Left lung (tissue), 10 donors: Measurements from ENCODE around the gene TMEM134. TPM values are rescaled to one million over a fixed set of nuclear protein-coding genes. Genes with fewer than 3 reads are reported as not detected.

Source experiments
- ATAC-seq: fragments of 200-7000 bp; cut with Tn5 transposase; one replicate; pipeline ENCODE4 v1.9.1; 2020; ENCODE audit warnings: moderate library complexity
- DNase-seq, 4 donors: peaks; one replicate each; pipeline ENCODE4 v3.0.0-alpha.2; 2013 to 2020
- H3K27ac ChIP-seq, 2 donors: fragments of 200-600 bp; sonication (generic) in 1 of 2; one replicate each; pipeline versions ENCODE4 v1.5.0 to v1.8.0; 2020 to 2021
- H3K27me3 ChIP-seq, 2 donors: fragments of 200-600 bp; sonication (generic) in 1 of 2; one replicate each; pipeline versions ENCODE4 v1.5.0 to v1.8.0; 2020 to 2021
- H3K36me3 ChIP-seq, 2 donors: fragments of 200-600 bp; sonication (generic) in 1 of 2; one replicate each; pipeline versions ENCODE4 v1.5.0 to v1.8.0; 2020 to 2021
- H3K4me1 ChIP-seq, 2 donors: fragments of 200-600 bp; one replicate each; pipeline ENCODE4 v1.8.0; 2021
- H3K4me3 ChIP-seq, 2 donors: fragments of 200-600 bp; sonication (generic) in 1 of 2; one replicate each; pipeline versions ENCODE4 v1.5.0 to v1.8.0; 2020 to 2021; ENCODE audit warnings: mild to moderate bottlenecking in 1 of 2
- H3K9me3 ChIP-seq, 2 donors: fragments of 200-600 bp; sonication (generic) in 1 of 2; one replicate each; pipeline versions ENCODE4 v1.5.0 to v1.8.0; 2020 to 2021
- CTCF ChIP-seq, 2 donors: fragments of 200-600 bp; sonication (generic) in 1 of 2; IDR thresholded peaks; one replicate each; pipeline versions ENCODE4 v1.5.0 to v1.8.0; 2021; ENCODE audit warnings: antibody characterized with exemption in 2 of 2
- intact Hi-C, 2 donors: fragments of 100-400 bp; cut with DNase I; formaldehyde crosslinking; loops; one replicate each; pipeline versions ENCODE4 v1.11.2 to v1.14.2; 2022
- polyA plus RNA-seq, 6 donors: library from polyadenylated mRNA; unstranded; fragments of 120-200 nt; gene quantifications; one replicate each; pipeline ENCODE4 v1.2.1, GENCODE V29; 2013; ENCODE audit not compliant: insufficient read length in 6 of 6
- total RNA-seq, 2 donors: library from RNA; stranded (reverse); fragmentation: NEBNext Ultra II Directional; extraction: Animal tissue kit (Norgen Biotek cat#: 25700); gene quantifications; one replicate each; pipeline ENCODE4 v1.2.1, GENCODE V29; 2021
- donor health status: DM: no; HTN: yes; CAD: no.
- donor health status: DM: no; HTN: no; CAD: no.

TMEM134 gene
- total and polyA plus RNA-seq, 8 donors, result 33.4 to 51.8 (median 44.7) TPM

GRCh38 chr11:67500831-67501715, 32.0 kb upstream of the TMEM134 start:
- peaks cover 15 to 42% of the 10 kb centered on the region in 2 donors for H3K4me1 ChIP-seq
- H3K27ac ChIP-seq, result no peak overlapping the region
- no peak for TF ChIP-seq CTCF (IDR thresholded peaks at IDR 0.05)
- DNase-seq (no peak), ATAC-seq (no peak)
- H3K27me3 ChIP-seq, result peaks cover 0 to 20% of the 10 kb centered on the region in 2 donors
- H3K9me3 ChIP-seq, result no peaks in the 10 kb centered on the region
- intact Hi-C loops, result no loop called here
- H3K36me3 ChIP-seq, result peaks cover 0 to 58% of the 10 kb centered on the region in 2 donors
- no peak overlapping the region for H3K4me3 ChIP-seq

- Histone ChIP-seq H3K27me3 (peaks cover 0 to 20% of the 10 kb centered on the region in 2 donors), H3K27ac (no peak overlapping the region), H3K9me3 (no peaks in the 10 kb centered on the region), H3K4me1 (peaks cover 9 to 36% of the 10 kb centered on the region in 2 donors), H3K36me3 (peaks cover 0 to 64% of the 10 kb centered on the region in 2 donors), H3K4me3 (no peak overlapping the region)
- intact Hi-C loops, result no loop called here
- no peak for TF ChIP-seq CTCF (IDR thresholded peaks at IDR 0.05)
- DNase-seq, result no peak
- ATAC-seq, result no peak
Observed at GRCh38 chr11:67500484-67500821, 31.4 kb upstream of the TMEM134 start.

GRCh38 chr11:67499808-67500483, 30.9 kb upstream of the TMEM134 start:
- peaks cover 0 to 16% of the 10 kb centered on the region in 2 donors for H3K27me3 ChIP-seq
- intact Hi-C loops, result no loop called here
- H3K36me3 ChIP-seq, result peaks cover 0 to 70% of the 10 kb centered on the region in 2 donors
- peaks cover 7 to 33% of the 10 kb centered on the region in 2 donors for H3K4me1 ChIP-seq
- no peak overlapping the region for H3K4me3 ChIP-seq
- DNase-seq (peak in 1 of 4 donors; percentile 79), ATAC-seq (no peak)
- no peak for TF ChIP-seq CTCF (IDR thresholded peaks at IDR 0.05)
- no peaks in the 10 kb centered on the region for H3K9me3 ChIP-seq
- no peak overlapping the region for H3K27ac ChIP-seq

- intact Hi-C loops, result no loop called here
- DNase-seq, result peak in 1 of 4 donors; percentile 75
Observed at GRCh38 chr11:67498544-67498972, 29.5 kb upstream of the TMEM134 start.

More at GRCh38 chr11:67498544-67498972, 29.5 kb upstream of the TMEM134 start:
- Histone ChIP-seq H3K27me3 (peaks cover 0 to 2% of the 10 kb centered on the region in 2 donors), H3K4me1 (peaks cover 3 to 19% of the 10 kb centered on the region in 2 donors), H3K4me3 (no peak overlapping the region), H3K27ac (no peak overlapping the region), H3K36me3 (peaks cover 0 to 83% of the 10 kb centered on the region in 2 donors), H3K9me3 (no peaks in the 10 kb centered on the region)
- no peak for TF ChIP-seq CTCF (IDR thresholded peaks at IDR 0.05)
- no peak for ATAC-seq
